ENCODE results near the gene RDH13.

RDH13 gene

DNA sequence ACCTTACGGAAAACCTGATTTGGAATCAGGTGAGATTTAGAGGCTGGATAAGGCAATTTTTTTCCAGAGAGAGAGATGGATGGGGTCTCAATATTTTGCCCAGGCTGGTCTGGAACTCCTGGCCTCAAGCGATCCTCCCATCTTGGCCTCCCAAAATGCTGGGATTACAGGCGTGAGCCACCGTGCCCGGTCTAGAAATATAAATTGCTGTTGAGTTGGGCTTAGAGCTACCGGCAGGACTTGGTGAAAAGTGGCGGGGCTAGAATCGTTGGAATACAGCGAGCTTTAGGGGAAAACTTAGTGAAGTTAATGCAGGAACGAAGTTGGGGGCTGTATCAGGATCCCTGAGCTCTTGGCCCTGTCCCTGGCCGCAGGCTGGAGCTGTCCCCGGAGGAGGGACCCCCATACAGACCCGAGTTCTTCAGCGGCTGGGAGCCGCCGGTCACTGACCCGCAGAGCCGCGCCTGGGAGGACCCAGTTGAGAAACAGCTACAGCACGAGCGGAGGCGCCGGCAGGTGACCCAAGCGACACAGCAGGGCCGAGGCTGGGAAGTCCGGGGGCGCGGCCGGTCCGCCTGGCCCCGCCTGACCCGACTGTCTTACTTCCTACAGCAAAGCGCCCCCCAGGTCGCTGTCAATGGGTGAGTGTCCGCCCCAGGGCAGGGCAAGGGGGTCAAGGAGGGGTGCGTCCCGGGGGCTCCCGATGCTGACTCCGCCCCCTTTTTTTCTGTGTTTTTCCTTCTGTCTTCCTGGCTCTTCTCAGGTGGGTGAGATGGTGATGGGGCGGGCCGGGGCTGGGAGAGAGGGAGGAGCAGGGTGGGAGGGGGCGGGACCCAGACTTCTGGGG, 20.3 kb upstream of the RDH13 start (continued):
- no peak for TF ChIP-seq PPARA (CRISPR knock-in tag; IDR thresholded peaks at IDR 0.05; ENCODE audit: borderline replicate concordance)
- TF ChIP-seq CSDC2 (CRISPR knock-in tag; IDR thresholded peaks at IDR 0.05), result no peak
- TF ChIP-seq OSR1 (CRISPR knock-in tag; IDR thresholded peaks at IDR 0.05), result no peak
- no peak for TF ChIP-seq BACH2 (CRISPR knock-in tag; IDR thresholded peaks at IDR 0.05; ENCODE audit: borderline replicate concordance)
- TF ChIP-seq ESRRG (CRISPR knock-in tag; IDR thresholded peaks at IDR 0.05), result no peak
- TF ChIP-seq GLIS3 (CRISPR knock-in tag; IDR thresholded peaks at IDR 0.05), result no peak
- TF ChIP-seq, protein P1, sequence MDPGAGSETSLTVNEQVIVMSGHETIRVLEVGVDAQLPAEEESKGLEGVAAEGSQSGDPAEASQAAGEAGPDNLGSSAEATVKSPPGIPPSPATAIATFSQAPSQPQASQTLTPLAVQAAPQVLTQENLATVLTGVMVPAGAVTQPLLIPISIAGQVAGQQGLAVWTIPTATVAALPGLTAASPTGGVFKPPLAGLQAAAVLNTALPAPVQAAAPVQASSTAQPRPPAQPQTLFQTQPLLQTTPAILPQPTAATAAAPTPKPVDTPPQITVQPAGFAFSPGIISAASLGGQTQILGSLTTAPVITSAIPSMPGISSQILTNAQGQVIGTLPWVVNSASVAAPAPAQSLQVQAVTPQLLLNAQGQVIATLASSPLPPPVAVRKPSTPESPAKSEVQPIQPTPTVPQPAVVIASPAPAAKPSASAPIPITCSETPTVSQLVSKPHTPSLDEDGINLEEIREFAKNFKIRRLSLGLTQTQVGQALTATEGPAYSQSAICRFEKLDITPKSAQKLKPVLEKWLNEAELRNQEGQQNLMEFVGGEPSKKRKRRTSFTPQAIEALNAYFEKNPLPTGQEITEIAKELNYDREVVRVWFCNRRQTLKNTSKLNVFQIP (CRISPR knock-in tag; IDR thresholded peaks at IDR 0.05; ENCODE audit: borderline replicate concordance, low read depth), result no peak
- TF ChIP-seq ISL1 (CRISPR knock-in tag; IDR thresholded peaks at IDR 0.05), result no peak

DNA sequence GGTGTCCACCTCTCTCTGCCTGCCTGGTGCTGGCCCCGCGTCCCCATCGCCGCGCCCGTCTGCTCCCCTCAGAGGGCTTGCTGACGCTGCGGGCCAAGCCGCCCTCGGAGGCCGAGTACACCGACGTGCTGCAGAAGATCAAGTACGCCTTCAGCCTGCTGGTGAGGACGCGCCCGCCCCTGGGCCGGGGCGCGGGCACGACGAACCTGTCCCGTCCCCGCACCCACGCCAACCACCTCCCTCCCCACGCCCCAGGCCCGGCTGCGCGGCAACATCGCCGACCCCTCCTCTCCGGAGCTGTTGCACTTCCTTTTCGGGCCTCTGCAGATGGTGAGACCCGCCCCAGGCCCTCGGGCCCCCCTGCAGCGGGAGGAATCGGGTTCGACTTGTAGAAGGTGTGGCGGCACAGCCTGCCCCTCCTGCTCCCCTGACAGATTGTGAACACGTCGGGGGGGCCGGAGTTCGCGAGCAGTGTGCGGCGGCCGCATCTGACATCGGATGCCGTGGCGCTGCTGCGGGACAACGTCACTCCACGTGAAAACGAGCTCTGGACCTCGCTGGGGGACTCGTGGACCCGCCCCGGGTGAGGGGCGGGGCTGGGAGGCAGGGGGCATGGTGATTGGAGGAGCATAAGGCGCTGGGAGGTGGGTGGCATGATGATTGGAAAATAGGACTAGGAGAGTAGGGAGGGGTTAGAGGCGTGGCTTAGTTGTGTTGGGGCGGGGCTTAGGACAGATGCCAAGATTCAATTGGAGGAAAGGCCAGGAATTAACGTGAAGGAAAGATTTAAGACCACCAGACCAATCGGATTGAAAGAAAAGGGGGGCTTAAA, 19.3 kb upstream of the RDH13 start:
- peak; percentile 3; the same call in 2 of the 3 replicates for ATAC-seq
- no peak for TF ChIP-seq ZNF8 (CRISPR knock-in tag; IDR thresholded peaks at IDR 0.05)
- TF ChIP-seq, protein P2, sequence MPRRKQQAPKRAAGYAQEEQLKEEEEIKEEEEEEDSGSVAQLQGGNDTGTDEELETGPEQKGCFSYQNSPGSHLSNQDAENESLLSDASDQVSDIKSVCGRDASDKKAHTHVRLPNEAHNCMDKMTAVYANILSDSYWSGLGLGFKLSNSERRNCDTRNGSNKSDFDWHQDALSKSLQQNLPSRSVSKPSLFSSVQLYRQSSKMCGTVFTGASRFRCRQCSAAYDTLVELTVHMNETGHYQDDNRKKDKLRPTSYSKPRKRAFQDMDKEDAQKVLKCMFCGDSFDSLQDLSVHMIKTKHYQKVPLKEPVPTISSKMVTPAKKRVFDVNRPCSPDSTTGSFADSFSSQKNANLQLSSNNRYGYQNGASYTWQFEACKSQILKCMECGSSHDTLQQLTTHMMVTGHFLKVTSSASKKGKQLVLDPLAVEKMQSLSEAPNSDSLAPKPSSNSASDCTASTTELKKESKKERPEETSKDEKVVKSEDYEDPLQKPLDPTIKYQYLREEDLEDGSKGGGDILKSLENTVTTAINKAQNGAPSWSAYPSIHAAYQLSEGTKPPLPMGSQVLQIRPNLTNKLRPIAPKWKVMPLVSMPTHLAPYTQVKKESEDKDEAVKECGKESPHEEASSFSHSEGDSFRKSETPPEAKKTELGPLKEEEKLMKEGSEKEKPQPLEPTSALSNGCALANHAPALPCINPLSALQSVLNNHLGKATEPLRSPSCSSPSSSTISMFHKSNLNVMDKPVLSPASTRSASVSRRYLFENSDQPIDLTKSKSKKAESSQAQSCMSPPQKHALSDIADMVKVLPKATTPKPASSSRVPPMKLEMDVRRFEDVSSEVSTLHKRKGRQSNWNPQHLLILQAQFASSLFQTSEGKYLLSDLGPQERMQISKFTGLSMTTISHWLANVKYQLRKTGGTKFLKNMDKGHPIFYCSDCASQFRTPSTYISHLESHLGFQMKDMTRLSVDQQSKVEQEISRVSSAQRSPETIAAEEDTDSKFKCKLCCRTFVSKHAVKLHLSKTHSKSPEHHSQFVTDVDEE (CRISPR knock-in tag; IDR thresholded peaks at IDR 0.05), result no peak
- TF ChIP-seq ARNTL (CRISPR knock-in tag; IDR thresholded peaks at IDR 0.05; ENCODE audit: borderline replicate concordance, low read depth), result no peak
- TF ChIP-seq CSDC2 (CRISPR knock-in tag; IDR thresholded peaks at IDR 0.05), result no peak
- TF ChIP-seq, protein P3, sequence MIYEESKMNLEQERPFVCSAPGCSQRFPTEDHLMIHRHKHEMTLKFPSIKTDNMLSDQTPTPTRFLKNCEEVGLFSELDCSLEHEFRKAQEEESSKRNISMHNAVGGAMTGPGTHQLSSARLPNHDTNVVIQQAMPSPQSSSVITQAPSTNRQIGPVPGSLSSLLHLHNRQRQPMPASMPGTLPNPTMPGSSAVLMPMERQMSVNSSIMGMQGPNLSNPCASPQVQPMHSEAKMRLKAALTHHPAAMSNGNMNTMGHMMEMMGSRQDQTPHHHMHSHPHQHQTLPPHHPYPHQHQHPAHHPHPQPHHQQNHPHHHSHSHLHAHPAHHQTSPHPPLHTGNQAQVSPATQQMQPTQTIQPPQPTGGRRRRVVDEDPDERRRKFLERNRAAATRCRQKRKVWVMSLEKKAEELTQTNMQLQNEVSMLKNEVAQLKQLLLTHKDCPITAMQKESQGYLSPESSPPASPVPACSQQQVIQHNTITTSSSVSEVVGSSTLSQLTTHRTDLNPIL (CRISPR knock-in tag; IDR thresholded peaks at IDR 0.05; ENCODE audit: low read depth), result no peak
- TF ChIP-seq TOX (CRISPR knock-in tag; IDR thresholded peaks at IDR 0.05; ENCODE audit: borderline replicate concordance), result no peak
- TF ChIP-seq TCF4 (CRISPR knock-in tag; IDR thresholded peaks at IDR 0.05; ENCODE audit: borderline replicate concordance), result no peak
- no peak for TF ChIP-seq SNAI2 (CRISPR knock-in tag; IDR thresholded peaks at IDR 0.05)
- no peak for TF ChIP-seq ZC3H10 (CRISPR knock-in tag; IDR thresholded peaks at IDR 0.05)
- TF ChIP-seq, protein P4, sequence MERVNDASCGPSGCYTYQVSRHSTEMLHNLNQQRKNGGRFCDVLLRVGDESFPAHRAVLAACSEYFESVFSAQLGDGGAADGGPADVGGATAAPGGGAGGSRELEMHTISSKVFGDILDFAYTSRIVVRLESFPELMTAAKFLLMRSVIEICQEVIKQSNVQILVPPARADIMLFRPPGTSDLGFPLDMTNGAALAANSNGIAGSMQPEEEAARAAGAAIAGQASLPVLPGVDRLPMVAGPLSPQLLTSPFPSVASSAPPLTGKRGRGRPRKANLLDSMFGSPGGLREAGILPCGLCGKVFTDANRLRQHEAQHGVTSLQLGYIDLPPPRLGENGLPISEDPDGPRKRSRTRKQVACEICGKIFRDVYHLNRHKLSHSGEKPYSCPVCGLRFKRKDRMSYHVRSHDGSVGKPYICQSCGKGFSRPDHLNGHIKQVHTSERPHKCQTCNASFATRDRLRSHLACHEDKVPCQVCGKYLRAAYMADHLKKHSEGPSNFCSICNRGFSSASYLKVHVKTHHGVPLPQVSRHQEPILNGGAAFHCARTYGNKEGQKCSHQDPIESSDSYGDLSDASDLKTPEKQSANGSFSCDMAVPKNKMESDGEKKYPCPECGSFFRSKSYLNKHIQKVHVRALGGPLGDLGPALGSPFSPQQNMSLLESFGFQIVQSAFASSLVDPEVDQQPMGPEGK (CRISPR knock-in tag; IDR thresholded peaks at IDR 0.05; ENCODE audit: borderline replicate concordance), result no peak
- no peak for TF ChIP-seq ZFP30 (CRISPR knock-in tag; IDR thresholded peaks at IDR 0.05)
- no peak for TF ChIP-seq ESRRG (CRISPR knock-in tag; IDR thresholded peaks at IDR 0.05)
- no peak for TF ChIP-seq PPARA (CRISPR knock-in tag; IDR thresholded peaks at IDR 0.05; ENCODE audit: borderline replicate concordance)
- no peak for TF ChIP-seq OSR1 (CRISPR knock-in tag; IDR thresholded peaks at IDR 0.05)
- TF ChIP-seq, protein P1 (CRISPR knock-in tag; IDR thresholded peaks at IDR 0.05; ENCODE audit: borderline replicate concordance, low read depth), result no peak
- TF ChIP-seq BACH2 (CRISPR knock-in tag; IDR thresholded peaks at IDR 0.05; ENCODE audit: borderline replicate concordance), result no peak
- TF ChIP-seq, protein P5, sequence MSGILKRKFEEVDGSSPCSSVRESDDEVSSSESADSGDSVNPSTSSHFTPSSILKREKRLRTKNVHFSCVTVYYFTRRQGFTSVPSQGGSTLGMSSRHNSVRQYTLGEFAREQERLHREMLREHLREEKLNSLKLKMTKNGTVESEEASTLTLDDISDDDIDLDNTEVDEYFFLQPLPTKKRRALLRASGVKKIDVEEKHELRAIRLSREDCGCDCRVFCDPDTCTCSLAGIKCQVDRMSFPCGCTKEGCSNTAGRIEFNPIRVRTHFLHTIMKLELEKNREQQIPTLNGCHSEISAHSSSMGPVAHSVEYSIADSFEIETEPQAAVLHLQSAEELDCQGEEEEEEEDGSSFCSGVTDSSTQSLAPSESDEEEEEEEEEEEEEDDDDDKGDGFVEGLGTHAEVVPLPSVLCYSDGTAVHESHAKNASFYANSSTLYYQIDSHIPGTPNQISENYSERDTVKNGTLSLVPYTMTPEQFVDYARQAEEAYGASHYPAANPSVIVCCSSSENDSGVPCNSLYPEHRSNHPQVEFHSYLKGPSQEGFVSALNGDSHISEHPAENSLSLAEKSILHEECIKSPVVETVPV (CRISPR knock-in tag; IDR thresholded peaks at IDR 0.05), result no peak
- no peak for TF ChIP-seq RARB (CRISPR knock-in tag; IDR thresholded peaks at IDR 0.05)
- TF ChIP-seq ISL1 (CRISPR knock-in tag; IDR thresholded peaks at IDR 0.05), result no peak
- no peak for TF ChIP-seq ZNF70 (CRISPR knock-in tag; IDR thresholded peaks at IDR 0.05)

Measured in SK-N-SH treated with all-trans-retinoic acid at 6 μM for 48 hours (cell line).